GM18520 (cell line): ENCODE data around the gene NRL.
"Not testable (repeated sequence)": the region's sequence is repeated elsewhere in the genome, so short reads cannot be mapped to it uniquely, and the experiment has no call there.

Experiments used
- ATAC-seq: cut with Tn5 transposase; IDR thresholded peaks from one replicate; pipeline ENCODE4 v1.9.1; 2021; ENCODE audit not compliant: unreplicated experiment

Gene NRL

DNA sequence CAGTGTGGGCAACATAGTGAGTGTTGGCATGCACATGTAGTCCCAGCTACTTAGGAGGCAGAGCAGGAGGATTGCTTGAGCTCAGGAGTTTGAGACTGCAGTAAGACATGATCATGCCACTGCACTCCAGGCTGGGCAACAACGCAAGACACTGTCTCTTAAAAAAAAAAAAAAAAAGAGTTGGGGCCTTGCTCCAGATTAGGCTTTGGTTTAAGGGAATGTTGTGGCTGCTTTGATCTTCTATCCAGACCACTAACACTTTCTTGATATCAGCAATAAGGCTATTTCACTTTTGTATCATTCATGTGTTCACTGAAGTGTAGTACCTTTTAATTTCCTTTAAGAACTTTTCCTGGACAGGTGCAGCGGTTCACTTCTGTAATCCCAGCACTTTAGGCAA is 12.9 kb upstream of the NRL start:
- no peak for ATAC-seq

DNA sequence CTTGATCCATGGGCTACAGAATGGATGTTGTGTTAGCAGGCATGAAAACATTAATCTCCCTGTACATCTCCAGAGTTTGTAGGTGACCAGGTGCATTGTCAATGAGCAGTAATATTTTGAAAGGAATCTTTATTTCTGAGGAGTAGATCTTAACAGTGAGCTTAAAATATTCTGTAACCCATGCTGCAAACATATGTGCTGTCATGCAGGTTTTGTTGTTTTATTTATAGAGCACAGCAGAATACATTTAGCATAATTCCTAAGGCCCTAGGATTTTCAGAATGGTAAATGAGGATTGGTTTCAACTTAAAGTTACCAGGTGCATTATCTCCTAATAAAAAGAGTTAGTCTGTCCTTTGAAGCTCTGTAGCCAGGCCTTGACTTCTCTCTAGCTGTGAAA is 12.2 kb upstream of the NRL start:
- ATAC-seq, result no peak

DNA sequence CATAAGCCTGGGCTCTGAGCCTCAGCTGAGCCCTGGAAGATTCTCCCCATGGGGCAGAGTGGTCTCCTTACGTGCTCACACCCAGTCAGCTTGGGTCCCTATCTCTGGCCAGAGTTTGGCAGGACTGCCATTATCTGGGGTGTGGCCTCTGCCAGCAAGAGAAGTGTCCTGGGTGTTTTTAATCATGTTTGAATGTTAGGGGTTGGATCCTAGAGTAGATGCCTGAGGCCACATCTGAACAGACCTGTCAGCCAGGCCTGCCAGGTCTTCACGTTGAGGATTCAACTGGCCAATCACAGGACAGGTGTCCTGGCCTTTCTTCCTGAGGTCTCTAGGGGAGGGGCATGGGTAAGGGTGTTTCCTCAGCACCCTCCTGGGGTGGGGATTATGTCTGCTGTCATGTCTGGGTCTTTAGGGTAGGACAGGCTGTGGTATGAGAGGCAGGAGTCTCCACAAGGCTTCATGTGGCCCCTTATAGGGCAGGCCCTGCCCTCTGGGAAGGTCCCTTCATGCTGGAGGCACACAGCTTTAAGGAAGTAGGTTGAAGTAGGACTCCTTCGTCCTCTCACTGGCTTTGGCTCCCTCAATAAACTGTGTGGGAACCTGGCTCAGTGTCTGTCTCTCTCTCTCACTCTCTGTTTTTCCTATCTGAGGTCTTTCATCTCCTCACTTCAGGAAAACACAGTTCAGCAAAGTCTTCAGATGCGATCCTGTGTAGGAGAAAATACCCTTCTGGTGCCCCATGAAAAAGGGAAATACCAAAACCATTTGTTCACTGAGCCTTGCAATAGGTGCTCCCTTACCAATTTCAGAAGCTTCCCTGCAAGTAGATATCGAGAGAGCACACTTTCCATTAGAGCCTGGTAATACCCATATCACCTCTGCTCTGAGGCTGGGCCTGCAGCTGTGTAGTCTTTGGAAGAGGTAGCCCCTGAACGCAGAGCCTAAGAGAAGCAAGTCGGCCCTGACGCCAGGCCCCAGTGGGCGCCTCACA is 9.0 kb upstream of the NRL start:
- peak; percentile 47 for ATAC-seq

DNA sequence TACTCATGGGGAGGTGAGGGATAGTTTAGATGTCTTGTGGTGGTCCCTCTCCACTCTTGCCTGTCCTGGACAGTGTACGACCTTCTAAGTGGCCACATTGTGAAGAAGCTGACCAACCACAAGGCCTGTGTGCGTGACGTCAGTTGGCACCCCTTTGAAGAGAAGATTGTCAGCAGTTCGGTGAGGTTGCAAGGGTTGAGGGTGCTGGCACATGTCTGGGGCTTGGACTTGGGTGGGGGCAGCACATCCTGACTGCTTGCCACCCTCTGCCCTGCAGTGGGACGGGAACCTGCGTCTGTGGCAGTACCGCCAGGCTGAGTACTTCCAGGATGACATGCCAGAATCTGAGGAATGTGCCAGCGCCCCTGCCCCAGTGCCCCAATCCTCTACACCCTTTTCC is 8.1 kb upstream of the NRL start:
- no peak for ATAC-seq

DNA sequence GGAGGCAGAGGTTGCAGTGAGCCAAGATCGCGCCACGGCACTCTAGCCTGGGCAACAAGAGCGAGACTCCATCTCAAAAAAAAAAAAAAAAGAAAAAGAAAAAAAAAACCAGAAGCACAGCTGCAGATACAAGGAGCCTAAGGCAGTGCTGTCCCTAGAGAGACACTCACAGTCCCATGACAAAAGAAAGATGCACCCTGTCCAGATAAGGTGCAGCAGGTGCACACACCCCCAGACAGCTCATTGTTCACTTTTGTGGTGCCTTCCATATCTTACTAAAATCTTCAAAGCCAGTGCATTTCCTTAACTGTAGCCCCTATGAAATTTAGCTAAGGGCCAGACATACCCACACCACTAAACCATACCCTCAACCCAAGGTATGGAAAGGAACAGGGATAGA is 7.7 kb upstream of the NRL start:
- no peak for ATAC-seq

DNA sequence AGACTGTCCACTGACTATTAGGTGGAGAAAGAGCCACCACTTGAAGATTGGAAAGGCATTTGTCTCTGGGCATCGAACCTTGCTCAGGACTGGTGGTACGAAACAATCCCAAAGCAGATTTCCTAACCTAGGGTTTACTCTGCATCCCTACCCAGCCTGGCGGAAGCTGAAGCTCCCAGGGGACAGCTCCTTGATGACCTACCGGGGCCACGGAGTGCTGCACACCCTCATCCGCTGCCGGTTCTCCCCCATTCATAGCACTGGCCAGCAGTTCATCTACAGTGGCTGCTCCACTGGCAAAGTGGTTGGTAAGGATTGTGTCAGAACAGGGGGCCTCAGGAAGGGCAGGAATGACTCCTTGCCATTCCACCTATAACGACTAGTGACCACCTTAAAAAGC is 6.5 kb upstream of the NRL start:
- no peak for ATAC-seq

DNA sequence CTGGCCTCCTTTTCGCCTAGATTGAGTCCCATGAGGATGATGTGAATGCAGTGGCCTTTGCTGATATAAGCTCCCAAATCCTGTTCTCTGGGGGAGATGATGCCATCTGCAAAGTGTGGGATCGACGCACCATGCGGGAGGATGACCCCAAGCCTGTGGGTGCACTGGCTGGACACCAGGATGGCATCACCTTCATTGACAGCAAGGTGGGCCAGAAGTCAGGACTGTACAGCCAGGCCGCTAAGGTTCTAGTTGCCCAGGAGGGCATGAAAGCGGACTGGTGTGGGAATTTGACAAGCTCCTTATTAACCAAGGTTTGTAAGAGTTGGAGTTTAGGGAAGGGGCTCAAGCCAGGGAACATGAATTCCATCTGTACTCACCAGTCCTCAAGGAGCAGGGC is 4.9 kb upstream of the NRL start:
- ATAC-seq, result no peak

DNA sequence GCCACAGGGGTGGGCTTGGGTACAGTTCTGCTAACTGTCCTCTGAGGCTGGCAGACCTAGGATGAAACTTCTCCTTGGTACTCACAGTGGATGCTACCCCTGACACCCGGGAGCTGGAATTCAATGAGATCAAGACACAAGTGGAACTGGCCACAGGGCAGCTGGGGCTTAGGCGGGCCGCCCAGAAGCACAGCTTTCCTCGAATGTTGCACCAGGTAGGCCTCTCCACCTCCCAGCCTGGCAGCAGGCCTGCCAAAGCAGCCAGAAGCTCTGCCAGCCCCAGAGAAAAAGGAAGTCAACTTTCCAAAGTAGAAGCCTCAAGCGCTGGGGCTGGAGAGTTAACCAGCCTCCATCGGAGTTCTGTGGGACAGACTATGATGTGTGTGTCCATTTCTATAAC is 2.4 kb upstream of the NRL start:
- ATAC-seq, result no peak

DNA sequence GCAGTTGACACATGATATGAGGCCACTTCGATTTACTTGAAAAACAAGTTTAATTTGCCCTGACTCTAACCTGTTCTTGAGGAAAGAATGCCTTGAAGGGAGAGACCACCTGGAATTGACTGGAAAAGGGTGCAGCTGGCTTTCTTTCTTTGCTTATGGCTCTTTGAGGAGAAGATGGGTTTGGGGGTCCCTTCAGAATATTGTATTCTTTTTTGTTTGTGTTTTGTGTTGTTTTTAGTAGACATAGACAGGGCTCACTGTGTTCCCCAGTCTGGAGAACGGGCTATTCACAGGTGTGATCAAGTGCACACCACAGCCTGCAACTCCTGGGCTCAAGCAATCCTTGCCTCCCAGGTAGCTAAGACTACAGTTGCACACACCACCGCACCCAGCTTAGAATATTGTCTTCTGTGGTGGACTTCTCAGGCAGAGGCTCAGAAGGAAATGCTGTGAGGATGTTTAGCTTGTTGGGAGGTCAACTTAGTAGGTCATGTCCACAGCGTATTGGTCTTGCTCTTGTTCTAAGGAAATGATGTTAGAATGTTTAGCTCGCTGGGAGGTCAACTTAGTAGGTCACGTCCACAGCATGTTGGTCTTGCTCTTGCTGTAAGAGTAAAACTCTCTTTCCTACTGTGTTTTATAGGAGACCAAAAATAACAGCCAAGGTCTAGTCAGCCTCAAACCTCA is 1.5 kb upstream of the NRL start:
- no peak for ATAC-seq

DNA sequence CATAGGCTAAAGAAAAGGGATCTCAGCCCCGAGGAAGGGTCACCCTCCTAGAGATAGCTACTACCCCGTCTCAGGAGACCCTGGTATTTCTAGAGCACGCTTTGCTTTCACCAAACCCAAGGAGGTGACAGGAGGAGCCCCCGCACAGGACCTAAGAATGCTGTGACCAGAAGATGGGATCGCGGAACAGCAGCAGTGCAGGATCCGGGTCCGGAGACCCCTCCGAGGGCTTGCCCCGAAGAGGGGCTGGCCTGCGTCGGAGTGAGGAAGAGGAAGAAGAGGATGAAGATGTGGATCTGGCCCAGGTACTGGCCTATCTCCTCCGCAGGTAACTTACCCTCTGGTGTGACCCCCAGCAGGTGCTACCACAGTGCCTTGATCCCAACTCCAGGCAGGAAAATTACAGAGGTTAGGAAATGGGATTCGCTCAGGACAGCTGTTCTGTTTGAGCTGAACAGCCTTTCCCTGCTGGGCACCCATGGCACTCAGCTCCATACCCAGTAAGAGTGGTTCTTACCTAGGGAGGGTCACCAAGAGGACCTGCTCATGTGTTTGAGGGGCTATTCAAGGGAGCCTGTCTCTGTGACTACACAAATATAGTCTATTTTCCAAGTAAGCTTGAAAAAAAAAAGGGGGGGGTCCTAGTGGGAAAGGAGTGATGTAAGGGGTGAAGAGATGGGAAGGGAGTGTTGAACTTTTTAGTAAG is 826 bp upstream of the NRL start:
- no peak for ATAC-seq

DNA sequence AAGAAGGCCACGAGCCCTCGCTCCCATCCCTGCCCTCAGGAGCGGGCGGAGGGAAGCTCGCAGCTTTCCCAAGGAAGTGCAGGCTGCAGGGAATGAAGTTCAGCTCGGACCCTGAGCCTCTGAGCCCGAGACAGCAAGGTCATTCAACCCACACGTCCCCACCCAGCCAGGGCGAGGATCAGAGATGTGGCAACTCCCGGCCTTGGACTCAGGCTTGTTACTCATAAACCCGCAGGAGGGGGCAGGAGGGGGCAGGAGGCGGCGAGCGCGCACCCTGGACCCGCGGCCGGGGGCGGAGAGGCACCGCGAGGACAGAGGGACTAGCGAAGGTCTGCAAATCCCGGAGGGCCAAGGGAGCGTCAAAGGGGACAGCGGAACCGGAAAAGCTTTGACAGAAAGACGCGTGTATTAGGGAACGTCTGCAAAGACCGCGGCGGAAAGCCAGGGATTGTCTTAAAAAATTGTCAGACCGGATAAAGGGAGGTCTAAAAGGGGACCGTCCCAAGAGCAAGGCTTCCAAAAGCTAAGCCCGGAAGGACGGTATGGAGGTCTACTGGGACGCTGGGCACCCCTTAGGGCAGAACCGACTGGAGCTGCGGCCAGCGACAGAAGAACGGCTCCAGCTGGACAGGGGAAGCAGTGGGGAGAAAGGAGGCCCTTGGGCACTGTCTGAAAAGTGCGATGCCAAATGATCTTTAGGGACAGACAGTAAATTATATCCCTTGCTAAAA is 783 bp downstream of the NRL start:
- peak; percentile 0 for ATAC-seq

DNA sequence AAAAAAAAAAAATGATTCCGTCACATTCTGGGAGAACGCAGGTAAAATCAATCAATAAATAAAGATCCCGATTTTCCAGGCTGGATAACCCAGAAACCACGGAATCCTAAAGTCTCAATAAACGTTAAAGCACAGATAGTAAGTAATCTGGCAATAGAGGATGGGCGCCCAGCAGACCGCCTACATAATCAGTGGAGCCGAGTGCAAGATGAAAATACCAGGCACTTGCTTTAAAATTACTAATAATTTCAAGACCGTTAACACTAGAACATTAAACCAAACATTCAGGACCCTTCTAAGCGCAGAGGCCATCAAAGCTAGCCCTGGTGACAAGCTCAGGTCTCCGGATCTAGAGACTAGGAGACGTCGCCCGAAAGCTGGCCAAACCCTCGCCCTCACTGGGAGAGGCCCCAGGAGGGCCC is 1.4 kb downstream of the NRL start:
- no peak for ATAC-seq

DNA sequence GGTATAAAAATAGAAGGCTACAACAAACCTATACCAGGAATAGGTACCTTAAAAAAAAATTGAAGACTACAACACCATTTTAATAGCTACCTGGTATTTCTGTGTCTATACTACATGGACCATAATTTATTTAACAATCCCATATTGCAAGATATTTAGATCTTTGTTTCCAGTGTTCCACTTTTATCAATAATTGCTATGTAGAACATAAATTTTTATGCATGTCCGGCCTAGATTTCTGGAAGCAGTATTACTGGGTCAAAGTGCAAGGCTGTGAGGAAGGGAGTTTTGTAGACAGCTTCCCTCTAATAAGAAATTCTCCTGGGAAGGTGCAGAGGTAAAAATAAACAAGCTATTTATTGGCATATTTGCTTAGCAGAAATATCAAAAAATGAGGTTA is 4.2 kb downstream of the NRL start:
- no peak for ATAC-seq

DNA sequence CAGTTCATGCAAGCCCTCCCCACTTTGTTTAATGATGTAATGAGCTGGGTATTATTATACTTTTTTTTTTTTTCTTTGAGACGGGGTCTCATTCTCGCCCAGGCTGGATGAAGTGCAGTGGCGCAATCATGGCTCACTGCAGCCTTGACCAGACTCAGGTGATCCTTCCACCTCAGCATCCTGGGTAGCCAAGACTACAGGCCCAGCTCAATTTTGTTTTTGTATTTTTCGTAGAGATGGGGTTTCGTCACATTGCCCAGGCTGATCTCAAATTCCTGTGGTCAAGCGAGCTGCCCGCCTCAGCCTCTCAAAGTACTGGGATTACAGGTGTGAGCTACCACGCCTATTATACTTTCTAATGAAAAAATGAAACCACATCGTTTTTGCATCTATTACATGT is 4.7 kb downstream of the NRL start:
- no peak for ATAC-seq

DNA sequence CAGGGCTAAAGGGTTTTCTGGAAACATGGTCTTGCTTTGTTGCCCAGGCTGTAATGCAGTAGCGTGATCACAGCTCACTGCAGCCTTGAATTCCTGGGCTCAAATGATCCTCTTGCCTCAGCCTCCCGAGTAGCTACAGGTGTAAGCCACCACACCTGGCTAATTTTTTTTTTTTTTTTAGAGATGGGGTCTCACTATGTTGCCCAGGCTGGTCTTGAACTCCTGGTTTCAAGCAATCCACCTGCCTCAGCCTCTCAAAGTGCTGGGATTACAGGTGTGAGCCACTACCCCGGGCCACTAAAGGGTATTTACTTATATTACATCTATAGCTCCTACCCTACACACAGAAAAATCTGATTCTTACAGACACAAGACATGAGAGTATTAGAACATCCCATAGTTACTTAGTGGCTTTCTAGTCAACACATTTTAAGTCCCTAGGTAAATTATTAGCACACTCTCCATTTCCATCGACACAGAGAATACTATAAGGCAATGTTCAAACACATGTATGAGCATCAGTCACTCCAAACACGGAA is 6.3 kb downstream of the NRL start:
- ATAC-seq, result no peak

DNA sequence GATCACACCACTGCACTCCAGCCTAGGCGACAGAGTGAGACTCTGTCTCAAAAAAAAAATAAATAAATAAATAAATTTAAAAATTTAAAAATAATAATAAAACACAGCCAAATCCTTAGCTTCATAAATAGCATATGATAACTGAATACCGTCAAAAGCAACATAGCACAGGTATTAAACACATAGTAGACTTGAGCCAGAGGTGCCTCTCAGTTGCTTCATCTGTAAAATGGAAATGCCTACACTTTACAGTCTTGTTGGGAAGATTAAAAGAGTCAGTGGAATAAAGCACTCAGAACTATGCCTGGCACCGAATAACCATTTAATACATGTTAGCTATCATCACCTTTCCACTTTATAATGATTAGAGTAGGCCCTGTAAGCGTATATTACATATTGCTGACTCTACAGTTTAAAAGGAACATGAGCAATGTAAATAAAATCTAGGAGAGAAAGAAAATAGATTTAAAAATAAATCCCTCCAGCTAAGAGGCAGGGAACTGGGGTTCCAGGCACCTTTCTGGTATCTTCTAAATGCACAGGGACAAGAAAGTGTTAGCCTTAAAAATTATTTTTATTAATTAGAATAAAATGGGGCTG is 8.0 kb downstream of the NRL start:
- no peak for ATAC-seq

DNA sequence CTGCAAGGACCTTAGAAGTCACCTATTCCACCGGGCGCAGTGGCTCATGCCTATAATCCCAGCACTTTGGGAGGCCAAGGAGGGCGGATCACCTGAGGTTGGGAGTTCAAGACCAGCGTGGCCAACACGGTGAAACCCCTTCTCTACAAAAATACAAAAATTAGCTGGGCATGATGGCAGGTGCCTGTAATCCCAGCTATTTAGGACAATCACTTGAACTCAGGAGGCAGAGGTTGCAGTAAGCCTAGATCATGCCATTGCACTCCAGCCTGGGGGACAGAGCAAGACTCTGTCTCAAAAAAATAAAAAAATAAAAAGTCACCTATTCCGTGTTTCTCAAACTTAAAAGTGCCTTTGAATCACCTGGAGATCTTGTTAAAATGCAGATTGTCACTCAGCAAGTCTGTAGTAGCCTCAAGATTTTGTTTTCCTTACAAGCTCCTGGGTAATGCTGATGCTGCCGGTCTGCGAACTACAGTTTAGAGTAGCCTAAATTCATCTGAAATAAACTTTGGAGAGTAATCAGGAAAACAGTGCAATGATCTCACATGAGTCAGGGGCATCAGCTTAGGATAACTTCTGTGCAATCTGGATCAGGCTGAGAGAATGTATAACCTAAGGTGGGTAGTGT is 9.0 kb downstream of the NRL start:
- ATAC-seq, result not testable (repeated sequence)

DNA sequence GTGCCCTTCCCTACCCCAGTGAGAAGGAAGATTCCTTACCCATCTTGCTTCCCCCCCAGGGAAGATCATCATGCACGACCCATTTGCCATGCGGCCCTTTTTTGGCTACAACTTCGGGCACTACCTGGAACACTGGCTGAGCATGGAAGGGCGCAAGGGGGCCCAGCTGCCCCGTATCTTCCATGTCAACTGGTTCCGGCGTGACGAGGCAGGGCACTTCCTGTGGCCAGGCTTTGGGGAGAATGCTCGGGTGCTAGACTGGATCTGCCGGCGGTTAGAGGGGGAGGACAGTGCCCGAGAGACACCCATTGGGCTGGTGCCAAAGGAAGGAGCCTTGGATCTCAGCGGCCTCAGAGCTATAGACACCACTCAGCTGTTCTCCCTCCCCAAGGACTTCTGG is 11.3 kb downstream of the NRL start:
- ATAC-seq, result no peak

DNA sequence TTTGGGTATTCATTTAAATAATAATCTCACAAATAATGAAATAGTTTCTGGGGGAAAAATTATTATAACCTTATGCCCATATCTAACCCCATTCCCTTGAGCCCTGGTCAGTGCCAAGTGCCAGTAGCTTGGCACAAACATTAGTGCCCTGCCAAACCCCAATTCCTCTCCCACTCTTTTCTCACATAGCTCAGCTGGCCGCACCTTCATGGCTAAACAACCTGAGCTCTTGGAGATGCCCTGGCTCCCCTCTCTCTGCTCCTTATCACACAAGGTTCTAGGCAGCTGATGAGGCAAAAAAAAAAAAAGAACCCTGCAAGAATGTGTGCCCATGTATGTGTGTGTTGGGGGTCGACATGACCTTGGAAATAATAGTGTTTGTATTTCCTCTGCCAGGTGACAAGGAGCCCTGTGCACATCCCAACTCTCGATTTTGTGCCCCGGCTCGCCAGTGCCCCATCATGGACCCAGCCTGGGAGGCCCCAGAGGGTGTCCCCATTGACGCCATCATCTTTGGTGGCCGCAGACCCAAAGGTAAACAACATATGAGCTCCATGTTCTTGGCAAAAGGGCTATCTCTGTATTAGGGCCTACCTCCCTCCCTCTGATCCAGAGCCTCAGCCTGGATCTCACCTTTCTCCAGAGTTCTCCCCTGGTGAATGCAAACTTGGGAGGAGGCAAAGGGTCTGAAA is 12.2 kb downstream of the NRL start:
- ATAC-seq, result no peak
